ENCODE data around the gene ATP2B2. TPM values are rescaled to one million over a fixed set of nuclear protein-coding genes. Genes with fewer than 3 reads are reported as not detected.

ATP2B2 gene
- total and polyA plus RNA-seq, 2 of the 8 experiments (the other 6 are each of a cell fraction or from before 2014, with no cell fraction given), result 0.14 to 1.2 TPM

DNA sequence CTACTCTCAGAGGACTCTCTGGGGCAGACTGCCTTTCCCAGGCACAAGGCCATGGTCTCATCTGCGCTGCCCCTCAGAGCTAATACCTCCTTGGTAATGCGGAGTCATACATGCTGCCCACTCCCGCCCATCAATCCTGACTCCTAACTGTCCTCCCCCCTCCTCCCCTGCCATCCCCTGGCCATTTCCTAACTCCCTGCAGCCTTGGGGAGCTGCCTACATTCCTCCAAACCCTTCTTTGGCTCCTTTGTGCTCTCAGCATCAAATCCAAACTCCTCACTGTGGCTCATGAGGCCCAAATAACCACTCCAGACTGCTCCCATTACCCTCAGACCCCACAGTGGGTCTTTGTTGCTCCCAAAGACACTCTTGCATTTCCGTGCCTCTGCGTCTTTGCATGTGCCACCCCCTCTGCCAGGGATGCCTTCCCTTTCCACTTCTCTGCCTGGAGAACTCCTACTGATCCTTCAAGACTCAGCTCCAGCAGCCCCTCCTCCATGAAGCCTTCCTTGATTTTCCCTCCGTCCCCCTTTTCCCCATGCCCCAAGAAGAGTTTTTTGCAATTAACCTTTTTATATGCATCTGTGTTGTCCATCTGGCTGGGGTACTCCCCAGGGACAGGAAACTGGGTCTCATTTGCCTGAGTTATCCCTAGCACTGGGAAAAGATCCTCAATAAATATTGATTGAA lies 5.5 kb upstream of the ATP2B2 start (continued):
- TF ChIP-seq SIN3A (conservative IDR thresholded peaks at IDR 0.05 in 1 of 2, IDR thresholded peaks at IDR 0.05 in 1 of 2; ENCODE audit: low read depth in 1 of 2, low read length in 2 of 2), result no peak
- no peak for TF ChIP-seq JUND (IDR thresholded peaks at IDR 0.05; ENCODE audit: low read length)

All from H1 (cell line).